Mucosa of gallbladder (tissue), 1 donor: ENCODE data around the gene CRAT. TPM values are rescaled to one million over a fixed set of nuclear protein-coding genes. Genes with fewer than 3 reads are reported as not detected.
A peak's percentile ranks its signal among the peaks of the same experiment; 100 is the strongest.

Experiments
- DNase-seq: peaks from one replicate; pipeline ENCODE4 v3.0.0-alpha.2; 2020; ENCODE audit warnings: low spot score
- total RNA-seq: library from RNA; stranded (reverse); gene quantifications from one replicate; pipeline ENCODE4 v1.2.1, GENCODE V29; 2021
- donor health status: DM: no; HTN: no; CAD: no.

CRAT gene
- total RNA-seq, 1 donor from 2014 or later = 83.8 TPM

DNA sequence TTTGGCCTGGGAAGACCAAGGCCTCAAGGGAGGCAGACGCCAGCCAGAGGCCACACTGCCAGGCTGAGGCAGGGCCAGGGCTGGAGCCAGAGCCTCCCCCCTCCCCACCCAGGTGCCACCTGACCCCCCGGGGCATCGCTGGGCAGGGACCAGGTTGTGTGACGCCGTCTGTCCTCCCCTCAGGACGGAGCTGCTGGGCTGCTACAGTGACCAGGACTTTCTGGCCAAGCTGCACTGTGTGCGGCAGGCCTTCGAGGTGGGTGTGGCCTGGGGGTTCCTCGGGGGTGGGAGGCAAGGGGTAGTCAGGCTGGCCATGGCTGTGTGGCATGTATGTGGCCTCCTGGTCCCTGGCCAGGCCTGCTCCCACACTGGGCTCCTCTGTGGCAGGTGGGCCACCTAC, 47.5 kb downstream of the CRAT start:
- DNase-seq = no peak

DNA sequence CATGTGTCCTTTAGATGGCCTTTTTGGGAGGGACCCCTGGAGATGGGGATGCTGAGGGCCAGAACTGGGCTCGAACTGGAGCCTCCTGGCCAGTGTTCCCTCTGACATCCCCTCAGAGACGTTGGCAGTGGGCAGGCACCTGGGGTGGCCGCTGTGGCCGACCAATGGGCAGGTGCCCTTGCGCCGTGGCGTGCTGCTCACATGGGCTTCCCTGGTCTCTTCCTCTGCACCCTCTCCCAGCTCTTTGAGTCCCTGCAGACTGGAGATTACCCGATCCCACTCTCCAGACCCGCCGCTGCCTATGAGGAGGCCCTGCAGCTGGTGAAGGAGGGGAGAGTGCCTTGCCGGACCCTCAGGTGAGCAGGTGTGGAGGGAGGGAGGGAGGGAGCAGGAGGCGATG, 49.6 kb downstream of the CRAT start:
- no peak for DNase-seq

DNA sequence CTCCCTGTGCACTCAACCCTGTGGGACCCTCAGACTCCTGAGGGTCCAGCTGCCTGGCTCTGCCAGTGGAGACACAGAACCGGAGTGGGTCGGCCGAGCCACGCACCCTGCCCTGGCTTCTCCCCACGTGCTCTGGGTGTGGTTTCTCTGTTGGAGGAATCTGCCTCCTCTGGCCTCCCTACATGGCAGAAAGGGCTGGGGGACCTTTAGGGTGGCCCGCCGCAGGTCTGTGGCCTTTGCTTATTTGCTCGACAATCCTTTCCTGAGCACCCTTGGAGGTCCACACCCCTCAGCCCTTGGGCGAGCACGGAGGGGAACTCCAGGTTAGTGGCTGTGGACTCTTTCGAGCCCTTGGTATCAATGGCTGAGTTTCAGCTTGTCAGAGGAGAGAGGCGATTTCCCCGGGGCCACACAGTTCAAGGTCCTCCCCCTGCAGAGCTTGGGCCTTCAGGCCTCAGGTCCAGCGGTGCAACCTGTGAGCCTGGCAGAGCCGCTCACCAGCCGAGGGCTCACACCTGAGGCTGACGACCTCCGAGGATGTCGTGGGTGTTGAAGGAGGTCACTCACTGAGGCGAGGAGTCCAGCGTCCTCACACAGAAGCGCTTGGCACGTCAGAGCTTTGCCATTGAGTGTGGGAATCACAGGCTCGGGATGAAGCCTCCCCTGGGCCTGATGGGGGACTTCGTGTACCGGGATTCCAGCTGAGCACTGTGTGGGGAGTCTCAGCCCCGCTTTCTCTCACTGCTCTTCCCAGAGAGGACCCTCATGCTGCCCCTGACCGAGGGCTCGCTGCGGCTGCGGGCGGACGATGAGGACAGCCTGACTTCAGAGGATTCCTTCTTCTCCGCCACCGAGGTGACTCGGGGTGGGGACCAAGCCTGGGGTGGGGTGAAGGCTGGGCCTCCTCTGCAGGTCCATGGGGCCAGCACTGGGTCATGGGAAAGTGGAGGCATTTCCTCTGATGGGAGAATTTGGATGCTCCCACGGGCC, 50.5 kb downstream of the CRAT start:
- DNase-seq = no peak

GRCh38 chr9:129058965-129059795, 51.4 kb downstream of the CRAT start:
- DNase-seq = no peak

- no peak for DNase-seq
These were observed 56.3 kb downstream of the CRAT start for GRCh38 chr9:129054163-129054851.

- no peak for DNase-seq
These were observed 57.6 kb downstream of the CRAT start for GRCh38 chr9:129053020-129053419.

DNA sequence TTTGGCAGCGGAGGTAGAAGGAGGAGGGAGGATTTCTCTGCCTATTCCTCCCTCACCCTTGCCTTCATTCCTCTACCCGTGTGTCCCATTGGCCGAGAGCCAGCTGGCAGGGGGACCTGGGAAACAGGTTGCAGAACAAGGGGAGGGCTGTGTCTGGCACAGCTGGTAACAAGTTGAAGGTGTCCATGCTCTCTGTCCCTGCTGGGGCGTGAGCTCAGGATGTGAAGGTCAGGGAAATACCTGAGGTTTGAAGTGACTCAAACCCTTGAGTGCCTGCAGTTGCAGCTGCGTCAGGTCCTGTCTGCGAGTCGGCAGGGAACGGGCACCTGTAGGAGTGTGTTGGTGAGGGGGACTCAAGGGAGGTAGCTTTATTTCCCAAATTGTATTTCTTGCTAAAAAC, 58.0 kb downstream of the CRAT start:
- peak; percentile 94 for DNase-seq

Other genes starting within 250 kb of the CRAT start
- 9.7 TPM for gene KYAT1, start 228.8 kb downstream of the CRAT start, total RNA-seq
- gene LRRC8A, start 228.7 kb downstream of the CRAT start, total RNA-seq = 61.8 TPM
- gene PHYHD1, start 189.8 kb downstream of the CRAT start, total RNA-seq = 14.6 TPM
- 18.2 TPM for gene DOLK, start 163.2 kb downstream of the CRAT start, total RNA-seq
- gene NUP188, start 163.1 kb downstream of the CRAT start, total RNA-seq = 28.2 TPM
- 186 TPM for gene SH3GLB2, start 82.5 kb downstream of the CRAT start, total RNA-seq
- 67.3 TPM for gene MIGA2, start 74.2 kb downstream of the CRAT start, total RNA-seq
- 22.3 TPM for gene DOLPP1, start 29.7 kb downstream of the CRAT start, total RNA-seq
- 126 TPM for gene PTPA, start 622 bp upstream of the CRAT start, total RNA-seq
- gene IER5L, start 67.5 kb upstream of the CRAT start, total RNA-seq = 43.5 TPM